ENCODE measurements around the gene SLC5A11. TPM values are rescaled to one million over a fixed set of nuclear protein-coding genes. Genes with fewer than 3 reads are reported as not detected.
A peak's percentile ranks its signal among the peaks of the same experiment; 100 is the strongest.

The SLC5A11 gene
- total RNA-seq, 1 donor from 2014 or later, result 0.22 TPM

- H3K4me3 Mint-ChIP-seq, result no peak overlapping the region
- TF ChIP-seq CTCF (IDR thresholded peaks at IDR 0.05; ENCODE audit: unreplicated experiment), result no peak
- H3K27ac Mint-ChIP-seq, result peak overlapping the region; percentile 68
- H3K4me1 Mint-ChIP-seq, result no peaks in the 10 kb centered on the region
- H3K36me3 Mint-ChIP-seq, result peaks cover 28% of the 10 kb centered on the region
- H3K27me3 Mint-ChIP-seq (ENCODE audit: low read depth), result no peaks in the 10 kb centered on the region
- H3K9me3 Mint-ChIP-seq, result no peaks in the 10 kb centered on the region
- no peak for DNase-seq (ENCODE audit: low spot score in 2 of 2, unreplicated experiment in 2 of 2)
Measured at GRCh38 chr16:24826817-24827566, 18.8 kb upstream of the SLC5A11 start.

GRCh38 chr16:24829153-24829552 is 16.6 kb upstream of the SLC5A11 start:
- no peak for DNase-seq (ENCODE audit: low spot score in 2 of 2, unreplicated experiment in 2 of 2)
- no peaks in the 10 kb centered on the region for H3K4me1 Mint-ChIP-seq

GRCh38 chr16:24833352-24833751 is 12.4 kb upstream of the SLC5A11 start:
- no peak overlapping the region for H3K4me3 Mint-ChIP-seq
- no peak for DNase-seq (ENCODE audit: low spot score in 2 of 2, unreplicated experiment in 2 of 2)
- TF ChIP-seq CTCF (IDR thresholded peaks at IDR 0.05; ENCODE audit: unreplicated experiment), result no peak
- no peaks in the 10 kb centered on the region for H3K36me3 Mint-ChIP-seq
- no peaks in the 10 kb centered on the region for H3K9me3 Mint-ChIP-seq
- H3K27me3 Mint-ChIP-seq (ENCODE audit: low read depth), result no peaks in the 10 kb centered on the region
- no peak overlapping the region for H3K27ac Mint-ChIP-seq
- H3K4me1 Mint-ChIP-seq, result peaks cover 4% of the 10 kb centered on the region

More at GRCh38 chr16:24829153-24829552, 16.6 kb upstream of the SLC5A11 start:
- no peaks in the 10 kb centered on the region for H3K9me3 Mint-ChIP-seq
- no peak for TF ChIP-seq CTCF (IDR thresholded peaks at IDR 0.05; ENCODE audit: unreplicated experiment)
- H3K4me3 Mint-ChIP-seq, result no peak overlapping the region
- H3K27me3 Mint-ChIP-seq (ENCODE audit: low read depth), result no peaks in the 10 kb centered on the region
- H3K27ac Mint-ChIP-seq, result no peak overlapping the region
- H3K36me3 Mint-ChIP-seq, result peaks cover 12% of the 10 kb centered on the region

- no peak for TF ChIP-seq CTCF (IDR thresholded peaks at IDR 0.05; ENCODE audit: unreplicated experiment)
Measured at GRCh38 chr16:24834459-24835335, 11.1 kb upstream of the SLC5A11 start.

GRCh38 chr16:24836836-24837235 is 8.9 kb upstream of the SLC5A11 start:
- peaks cover 4% of the 10 kb centered on the region for H3K4me1 Mint-ChIP-seq
- no peak overlapping the region for H3K27ac Mint-ChIP-seq
- no peak overlapping the region for H3K4me3 Mint-ChIP-seq
- no peaks in the 10 kb centered on the region for H3K9me3 Mint-ChIP-seq
- TF ChIP-seq CTCF (IDR thresholded peaks at IDR 0.05; ENCODE audit: unreplicated experiment), result no peak
- DNase-seq (ENCODE audit: low spot score in 2 of 2, unreplicated experiment in 2 of 2), result no peak
- peaks cover 4% of the 10 kb centered on the region for H3K27me3 Mint-ChIP-seq (ENCODE audit: low read depth)
- H3K36me3 Mint-ChIP-seq, result no peaks in the 10 kb centered on the region

More at GRCh38 chr16:24834459-24835335, 11.1 kb upstream of the SLC5A11 start:
- no peaks in the 10 kb centered on the region for H3K9me3 Mint-ChIP-seq
- peak overlapping the region; percentile 35 for H3K27ac Mint-ChIP-seq
- H3K36me3 Mint-ChIP-seq, result no peaks in the 10 kb centered on the region
- no peak overlapping the region for H3K4me3 Mint-ChIP-seq
- peaks cover 4% of the 10 kb centered on the region for H3K27me3 Mint-ChIP-seq (ENCODE audit: low read depth)
- no peak for DNase-seq (ENCODE audit: low spot score in 2 of 2, unreplicated experiment in 2 of 2)
- peaks cover 4% of the 10 kb centered on the region for H3K4me1 Mint-ChIP-seq

All from mesothelial cell of epicardium (in vitro differentiated cells).